HG03280 (cell line): ENCODE results near the gene DEPDC1B.
"Not testable (repeated sequence)": the region's sequence is repeated elsewhere in the genome, so short reads cannot be mapped to it uniquely, and the experiment has no call there.

Source experiments
- ATAC-seq: cut with Tn5 transposase; IDR thresholded peaks from one replicate; pipeline ENCODE4 v1.9.1; 2021; ENCODE audit warnings: mild to moderate bottlenecking, moderate library complexity; ENCODE audit not compliant: unreplicated experiment

The DEPDC1B gene

GRCh38 chr5:60700416-60700757 lies 421 bp upstream of the DEPDC1B start:
- peak; percentile 30 for ATAC-seq

- ATAC-seq = no peak
Measured at GRCh38 chr5:60699288-60699608, 718 bp downstream of the DEPDC1B start.

GRCh38 chr5:60698336-60698735 lies 1.6 kb downstream of the DEPDC1B start:
- ATAC-seq = no peak

- ATAC-seq = no peak
Measured at GRCh38 chr5:60690326-60690725, 9.6 kb downstream of the DEPDC1B start.

GRCh38 chr5:60688980-60689379 lies 11.0 kb downstream of the DEPDC1B start:
- ATAC-seq = no peak

- peak; percentile 97 for ATAC-seq
Measured at GRCh38 chr5:60687927-60688720, 11.8 kb downstream of the DEPDC1B start.

- no peak for ATAC-seq
Measured at GRCh38 chr5:60686157-60686556, 13.8 kb downstream of the DEPDC1B start.

- no peak for ATAC-seq
Measured at GRCh38 chr5:60685700-60686099, 14.3 kb downstream of the DEPDC1B start.

- ATAC-seq = no peak
Measured at GRCh38 chr5:60685028-60685427, 14.9 kb downstream of the DEPDC1B start.

GRCh38 chr5:60682007-60682406 lies 18.0 kb downstream of the DEPDC1B start:
- not testable (repeated sequence) for ATAC-seq

GRCh38 chr5:60679816-60680215 lies 20.1 kb downstream of the DEPDC1B start:
- no peak for ATAC-seq

GRCh38 chr5:60677850-60678664 lies 21.9 kb downstream of the DEPDC1B start:
- peak; percentile 69 for ATAC-seq

- no peak for ATAC-seq
Measured at GRCh38 chr5:60675286-60675685, 24.7 kb downstream of the DEPDC1B start.

GRCh38 chr5:60674251-60675069 lies 25.5 kb downstream of the DEPDC1B start:
- no peak for ATAC-seq

GRCh38 chr5:60673334-60673733 lies 26.6 kb downstream of the DEPDC1B start:
- ATAC-seq = no peak

- ATAC-seq = no peak
Measured at GRCh38 chr5:60672693-60673264, 27.2 kb downstream of the DEPDC1B start.

GRCh38 chr5:60671899-60672692 lies 27.9 kb downstream of the DEPDC1B start:
- no peak for ATAC-seq

GRCh38 chr5:60670749-60671148 lies 29.2 kb downstream of the DEPDC1B start:
- ATAC-seq = no peak

- no peak for ATAC-seq
Measured at GRCh38 chr5:60668686-60669304, 31.2 kb downstream of the DEPDC1B start.
